Mammary epithelial cell (primary cell): Measurements from ENCODE around the gene NTM.

Source experiments
- CTCF ChIP-seq, 2 donors: IDR thresholded peaks in 1 of 2; conservative IDR thresholded peaks in 1 of 2; 2 replicates each; pipeline ENCODE4 v1.5.1; 2011 to 2012; ENCODE audit warnings: inconsistent platforms in 2 of 2, low read length in 2 of 2, mild to moderate bottlenecking in 2 of 2, control low read depth in 1 of 2, low read depth in 1 of 2; ENCODE audit not compliant: insufficient read depth in 1 of 2; ENCODE audit errors: extremely low read depth in 1 of 2
- EZH2 ChIP-seq: IDR thresholded peaks from 2 replicates; pipeline ENCODE4 v1.6.1; 2012; ENCODE audit warnings: low read length, inconsistent platforms, borderline replicate concordance

GRCh38 chr11:131478341-131478740, 107.9 kb downstream of the NTM start:
- no peak for TF ChIP-seq CTCF (conservative IDR thresholded peaks at IDR 0.05 in 1 of 2, IDR thresholded peaks at IDR 0.05 in 1 of 2; ENCODE audit: extremely low read depth in 1 of 2, insufficient read depth in 1 of 2, low read depth in 1 of 2, low read length in 2 of 2)
- TF ChIP-seq EZH2, result no peak
